Neural cell (in vitro differentiated cells): ENCODE measurements around the gene RABGAP1L.

Source experiments
- CTCF ChIP-seq: fragments of 450-650 bp; IDR thresholded peaks from 2 replicates; pipeline ENCODE4 v1.5.1; 2014; ENCODE audit warnings: antibody characterized with exemption, mild to moderate bottlenecking, moderate library complexity; ENCODE audit not compliant: poor library complexity, severe bottlenecking
- EP300 ChIP-seq: fragments of 450-650 bp; conservative IDR thresholded peaks from 2 replicates; pipeline ENCODE4 v1.6.1; 2014; ENCODE audit warnings: antibody characterized with exemption, mild to moderate bottlenecking, moderate library complexity; ENCODE audit not compliant: poor library complexity, severe bottlenecking
- EZH2 ChIP-seq: fragments of 200-600, 300-800 bp; shearing (Covaris generic), sonication (generic); IDR thresholded peaks from 2 replicates; pipeline ENCODE4 v1.6.1; 2014; ENCODE audit warnings: antibody characterized with exemption, low read length, borderline replicate concordance, mild to moderate bottlenecking; ENCODE audit not compliant: insufficient read depth, poor library complexity, severe bottlenecking
- POLR2AphosphoS5 ChIP-seq: IDR thresholded peaks from 2 replicates; pipeline ENCODE4 v1.6.1; 2012
- RAD21 ChIP-seq: fragments of 450-650 bp; conservative IDR thresholded peaks from 2 replicates; pipeline ENCODE4 v1.6.1; 2014; ENCODE audit warnings: antibody characterized with exemption, mild to moderate bottlenecking, moderate library complexity
- REST ChIP-seq: IDR thresholded peaks from 2 replicates; pipeline ENCODE4 v1.6.1; 2012; ENCODE audit warnings: borderline replicate concordance
- SMC3 ChIP-seq: fragments of 450-650 bp; conservative IDR thresholded peaks from 2 replicates; pipeline ENCODE4 v1.6.1; 2014; ENCODE audit warnings: antibody characterized with exemption, mild to moderate bottlenecking, moderate library complexity; ENCODE audit not compliant: poor library complexity
- TAF1 ChIP-seq: IDR thresholded peaks from 2 replicates; pipeline ENCODE4 v1.6.1; 2012; ENCODE audit warnings: low read depth

DNA sequence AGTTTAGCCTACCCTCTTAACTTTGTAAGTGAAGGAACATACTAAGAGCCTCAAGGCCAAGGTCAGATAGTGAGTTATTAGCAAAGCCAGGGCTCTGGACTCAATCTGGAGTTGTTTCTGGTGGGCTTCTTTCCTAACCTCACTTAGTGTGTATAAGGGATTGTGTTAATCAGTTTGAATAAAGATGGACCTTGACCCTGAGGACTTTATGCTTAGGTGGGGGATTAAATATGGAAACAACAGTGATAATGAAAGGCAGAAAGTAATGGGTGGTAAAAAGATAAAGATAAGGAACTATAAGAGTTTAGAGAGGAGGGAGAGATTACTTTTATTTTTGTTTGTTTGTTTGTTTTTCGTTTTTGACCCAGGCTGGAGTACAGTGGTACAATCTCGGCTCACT, 5.5 kb downstream of the RABGAP1L start:
- TF ChIP-seq EZH2: no peak
- TF ChIP-seq RAD21: no peak
- no peak for TF ChIP-seq CTCF
- no peak for TF ChIP-seq TAF1
- no peak for TF ChIP-seq EP300
- TF ChIP-seq SMC3: no peak
- no peak for TF ChIP-seq POLR2AphosphoS5
- TF ChIP-seq REST: no peak
